ENCODE measurements around the gene RAPGEF4.

The RAPGEF4 gene

GRCh38 chr2:173002751-173003541, 267.3 kb downstream of the RAPGEF4 start:
- no peak overlapping the region for H3K4me3 ChIP-seq (ENCODE audit: low read depth, low read length)
- ChIA-PET POLR2A (no interaction called here), CTCF (interaction anchor here (0.5 to 1.4 kb wide), 3 partner anchors 19 to 1135 kb away, joined by 3 to 5 read pairs (median 5); no protein-coding TSS in a partner anchor)
- peaks cover 30% of the 10 kb centered on the region for H3K4me1 ChIP-seq (ENCODE audit: control insufficient read depth, insufficient read depth, low read length)
- peak overlapping the region; percentile 56 for H3K27ac ChIP-seq (ENCODE audit: extremely low read depth, low read depth, low read length)
- no peaks in the 10 kb centered on the region for H3K36me3 ChIP-seq (ENCODE audit: control insufficient read depth in 2 of 2, insufficient read depth in 1 of 2, low read length in 2 of 2)
- H3K9me3 ChIP-seq (ENCODE audit: control insufficient read depth, insufficient read depth, low read depth, low read length) = no peaks in the 10 kb centered on the region
- TF ChIP-seq TCF7L2 (IDR thresholded peaks at IDR 0.05; ENCODE audit: borderline replicate concordance, low read depth, low read length) = no peak
- TF ChIP-seq TRIM28 (IDR thresholded peaks at IDR 0.05; ENCODE audit: borderline replicate concordance, low read length) = 0 out of 2 replicates have a peak, but pooled peaks have one; percentile 31
- no peak for TF ChIP-seq ZBTB49 (tag by site-specific recombination; IDR thresholded peaks at IDR 0.05; ENCODE audit: low read depth)
- no peak for TF ChIP-seq ZNF423 (tag by site-specific recombination; IDR thresholded peaks at IDR 0.05)
- TF ChIP-seq ZNF561 (tag by site-specific recombination; IDR thresholded peaks at IDR 0.05; ENCODE audit: borderline replicate concordance) = no peak
- peak; percentile 66 for TF ChIP-seq PRDM10 (tag by site-specific recombination; IDR thresholded peaks at IDR 0.05)
- no peak for TF ChIP-seq ZNF311 (tag by site-specific recombination; IDR thresholded peaks at IDR 0.05; ENCODE audit: borderline replicate concordance)
- no peak for TF ChIP-seq ZNF157 (tag by site-specific recombination; IDR thresholded peaks at IDR 0.05)
- no peak for TF ChIP-seq ZNF184 (tag by site-specific recombination; IDR thresholded peaks at IDR 0.05)
- TF ChIP-seq PRDM6 (tag by site-specific recombination; IDR thresholded peaks at IDR 0.05) = peak; percentile 88
- TF ChIP-seq ZNF596 (tag by site-specific recombination; IDR thresholded peaks at IDR 0.05) = no peak
- TF ChIP-seq ZNF416 (tag by site-specific recombination; IDR thresholded peaks at IDR 0.05) = no peak
- no peak for TF ChIP-seq ZFP3 (tag by site-specific recombination; IDR thresholded peaks at IDR 0.05; ENCODE audit: low read depth)
- no peak for TF ChIP-seq ZNF777 (tag by site-specific recombination; IDR thresholded peaks at IDR 0.05; ENCODE audit: borderline replicate concordance)
- TF ChIP-seq ZNF148 (tag by site-specific recombination; IDR thresholded peaks at IDR 0.05; ENCODE audit: borderline replicate concordance) = no peak
- TF ChIP-seq ZBTB21 (tag by site-specific recombination; IDR thresholded peaks at IDR 0.05) = 0 out of 2 replicates have a peak, but pooled peaks have one; percentile 40
- TF ChIP-seq ZNF324 (tag by site-specific recombination; IDR thresholded peaks at IDR 0.05) = no peak
- TF ChIP-seq ZNF776 (tag by site-specific recombination; IDR thresholded peaks at IDR 0.05; ENCODE audit: borderline replicate concordance) = no peak
- TF ChIP-seq ZNF335 (tag by site-specific recombination; conservative IDR thresholded peaks at IDR 0.05) = peak; percentile 77
- no peak for TF ChIP-seq ZNF621 (tag by site-specific recombination; IDR thresholded peaks at IDR 0.05)
- TF ChIP-seq SP2 (tag by site-specific recombination; IDR thresholded peaks at IDR 0.05) = no peak
- peak; percentile 76 for TF ChIP-seq ZNF629 (tag by site-specific recombination; IDR thresholded peaks at IDR 0.05)
- peak; percentile 74 for TF ChIP-seq PRDM4 (tag by site-specific recombination; IDR thresholded peaks at IDR 0.05)
- no peak for TF ChIP-seq ZNF610 (tag by site-specific recombination; IDR thresholded peaks at IDR 0.05; ENCODE audit: borderline replicate concordance)
